Stimulated activated memory B cell treated with anti-CD40 and anti-IgM and Interleukin-4, amounts not matched to agents 10 μg/mL and 1 μg/mL and 100 μg/mL, for 72 hours (primary cell): Measurements from ENCODE around the gene SMYD3.

ENCODE experiments used
- ATAC-seq: fragments of 150-1000 bp; cut with Tn5 transposase; 2 replicates; pipeline ENCODE4 v1.10.0; 2021
- H3K27ac Mint-ChIP-seq: one replicate; pipeline ENCODE4 v1.8.0; 2022; ENCODE audit warnings: mild to moderate bottlenecking, mixed read lengths
- H3K27me3 Mint-ChIP-seq: one replicate; pipeline ENCODE4 v1.8.0; 2022; ENCODE audit warnings: mixed read lengths
- H3K36me3 Mint-ChIP-seq: one replicate; pipeline ENCODE4 v1.8.0; 2022; ENCODE audit warnings: mixed read lengths
- H3K4me1 Mint-ChIP-seq: one replicate; pipeline ENCODE4 v1.8.0; 2022; ENCODE audit warnings: mixed read lengths
- H3K4me3 Mint-ChIP-seq: one replicate; pipeline ENCODE4 v1.8.0; 2022; ENCODE audit warnings: mild to moderate bottlenecking, moderate library complexity, mixed read lengths
- H3K9me3 Mint-ChIP-seq: one replicate; pipeline ENCODE4 v1.8.0; 2022; ENCODE audit warnings: mixed read lengths

Gene SMYD3

GRCh38 chr1:245999697-246000637, 507.1 kb downstream of the SMYD3 start:
- H3K4me3 Mint-ChIP-seq: no peak overlapping the region
- peaks cover 6% of the 10 kb centered on the region for H3K36me3 Mint-ChIP-seq
- H3K27me3 Mint-ChIP-seq: no peaks in the 10 kb centered on the region
- H3K27ac Mint-ChIP-seq: peak overlapping the region; percentile 61
- H3K9me3 Mint-ChIP-seq: no peaks in the 10 kb centered on the region
- peaks cover 18% of the 10 kb centered on the region for H3K4me1 Mint-ChIP-seq
- peak; percentile 87 for ATAC-seq

- Mint-ChIP-seq H3K4me1 (peaks cover 18% of the 10 kb centered on the region), H3K27ac (no peak overlapping the region), H3K9me3 (no peaks in the 10 kb centered on the region), H3K4me3 (no peak overlapping the region), H3K36me3 (peaks cover 21% of the 10 kb centered on the region), H3K27me3 (no peaks in the 10 kb centered on the region)
- no peak for ATAC-seq
These were observed 509.4 kb downstream of the SMYD3 start for GRCh38 chr1:245997471-245998258.

- H3K27ac Mint-ChIP-seq: no peak overlapping the region
- H3K4me3 Mint-ChIP-seq: no peak overlapping the region
- no peak for ATAC-seq
- no peaks in the 10 kb centered on the region for H3K27me3 Mint-ChIP-seq
- H3K36me3 Mint-ChIP-seq: peaks cover 21% of the 10 kb centered on the region
- peaks cover 18% of the 10 kb centered on the region for H3K4me1 Mint-ChIP-seq
- H3K9me3 Mint-ChIP-seq: no peaks in the 10 kb centered on the region
These were observed 510.3 kb downstream of the SMYD3 start for GRCh38 chr1:245996811-245997210.

GRCh38 chr1:245995474-245995873, 511.6 kb downstream of the SMYD3 start:
- Mint-ChIP-seq H3K4me1 (peaks cover 24% of the 10 kb centered on the region), H3K9me3 (no peaks in the 10 kb centered on the region), H3K27me3 (no peaks in the 10 kb centered on the region), H3K4me3 (no peak overlapping the region), H3K36me3 (peaks cover 21% of the 10 kb centered on the region), H3K27ac (no peak overlapping the region)
- no peak for ATAC-seq

GRCh38 chr1:245991266-245991665, 515.8 kb downstream of the SMYD3 start:
- H3K4me3 Mint-ChIP-seq: no peak overlapping the region
- no peak overlapping the region for H3K27ac Mint-ChIP-seq
- no peaks in the 10 kb centered on the region for H3K27me3 Mint-ChIP-seq
- peaks cover 22% of the 10 kb centered on the region for H3K36me3 Mint-ChIP-seq
- no peaks in the 10 kb centered on the region for H3K9me3 Mint-ChIP-seq
- peaks cover 9% of the 10 kb centered on the region for H3K4me1 Mint-ChIP-seq
- no peak for ATAC-seq

GRCh38 chr1:245990315-245991022, 516.6 kb downstream of the SMYD3 start:
- peaks cover 22% of the 10 kb centered on the region for H3K36me3 Mint-ChIP-seq
- no peak overlapping the region for H3K27ac Mint-ChIP-seq
- peaks cover 9% of the 10 kb centered on the region for H3K4me1 Mint-ChIP-seq
- ATAC-seq: no peak
- no peaks in the 10 kb centered on the region for H3K9me3 Mint-ChIP-seq
- H3K27me3 Mint-ChIP-seq: no peaks in the 10 kb centered on the region
- H3K4me3 Mint-ChIP-seq: no peak overlapping the region

- Mint-ChIP-seq H3K4me1 (peaks cover 9% of the 10 kb centered on the region), H3K27me3 (no peaks in the 10 kb centered on the region), H3K36me3 (peaks cover 11% of the 10 kb centered on the region), H3K4me3 (no peak overlapping the region), H3K27ac (no peak overlapping the region), H3K9me3 (no peaks in the 10 kb centered on the region)
- ATAC-seq: no peak
These were observed 518.5 kb downstream of the SMYD3 start for GRCh38 chr1:245988393-245989078.

- no peaks in the 10 kb centered on the region for H3K9me3 Mint-ChIP-seq
- no peak for ATAC-seq
- H3K36me3 Mint-ChIP-seq: peaks cover 6% of the 10 kb centered on the region
- peaks cover 9% of the 10 kb centered on the region for H3K4me1 Mint-ChIP-seq
- no peaks in the 10 kb centered on the region for H3K27me3 Mint-ChIP-seq
- no peak overlapping the region for H3K4me3 Mint-ChIP-seq
- no peak overlapping the region for H3K27ac Mint-ChIP-seq
These were observed 519.1 kb downstream of the SMYD3 start for GRCh38 chr1:245987997-245988392.

- H3K36me3 Mint-ChIP-seq: peaks cover 6% of the 10 kb centered on the region
- peaks cover 9% of the 10 kb centered on the region for H3K4me1 Mint-ChIP-seq
- H3K4me3 Mint-ChIP-seq: no peak overlapping the region
- no peak overlapping the region for H3K27ac Mint-ChIP-seq
- ATAC-seq: no peak
- H3K27me3 Mint-ChIP-seq: no peaks in the 10 kb centered on the region
- no peaks in the 10 kb centered on the region for H3K9me3 Mint-ChIP-seq
These were observed 519.5 kb downstream of the SMYD3 start for GRCh38 chr1:245987577-245987976.

- no peak overlapping the region for H3K27ac Mint-ChIP-seq
- peaks cover 6% of the 10 kb centered on the region for H3K36me3 Mint-ChIP-seq
- peaks cover 9% of the 10 kb centered on the region for H3K4me1 Mint-ChIP-seq
- no peak for ATAC-seq
- no peaks in the 10 kb centered on the region for H3K9me3 Mint-ChIP-seq
- no peaks in the 10 kb centered on the region for H3K27me3 Mint-ChIP-seq
- no peak overlapping the region for H3K4me3 Mint-ChIP-seq
These were observed 519.9 kb downstream of the SMYD3 start for GRCh38 chr1:245987219-245987545.

- Mint-ChIP-seq H3K27me3 (no peaks in the 10 kb centered on the region), H3K36me3 (peaks cover 6% of the 10 kb centered on the region), H3K4me1 (peaks cover 9% of the 10 kb centered on the region), H3K27ac (no peak overlapping the region), H3K4me3 (no peak overlapping the region), H3K9me3 (no peaks in the 10 kb centered on the region)
- ATAC-seq: no peak
These were observed 520.5 kb downstream of the SMYD3 start for GRCh38 chr1:245986404-245987218.

GRCh38 chr1:245984390-245985155, 522.5 kb downstream of the SMYD3 start:
- no peak for ATAC-seq
- Mint-ChIP-seq H3K4me3 (no peak overlapping the region), H3K27ac (no peak overlapping the region), H3K4me1 (no peaks in the 10 kb centered on the region), H3K27me3 (no peaks in the 10 kb centered on the region), H3K9me3 (no peaks in the 10 kb centered on the region), H3K36me3 (peaks cover 10% of the 10 kb centered on the region)

GRCh38 chr1:245983294-245983967, 523.6 kb downstream of the SMYD3 start:
- no peaks in the 10 kb centered on the region for H3K27me3 Mint-ChIP-seq
- H3K36me3 Mint-ChIP-seq: peaks cover 5% of the 10 kb centered on the region
- no peaks in the 10 kb centered on the region for H3K4me1 Mint-ChIP-seq
- ATAC-seq: no peak
- H3K27ac Mint-ChIP-seq: no peak overlapping the region
- no peak overlapping the region for H3K4me3 Mint-ChIP-seq
- no peaks in the 10 kb centered on the region for H3K9me3 Mint-ChIP-seq
